K562 (cell line): ENCODE data around the gene XRCC3. TPM values are rescaled to one million over a fixed set of nuclear protein-coding genes. Genes with fewer than 3 reads are reported as not detected.

Experiments used
- ATAC-seq: fragments of 200-7000 bp; cut with Tn5 transposase; 3 replicates; pipeline ENCODE4 v1.9.1; 2020; ENCODE audit warnings: moderate library complexity
- BruUV-seq: library from RNA; stranded (reverse); fragments of 400-500 nt; replicated peaks from 2 replicates; lab custom pipeline; 2021; lab: Mats Ljungman, UMichigan
- CTCF ChIA-PET: fragments of 300-600 bp; formaldehyde crosslinking; extraction: SDS; loops from one replicate; lab custom pipeline; 2021; ENCODE audit warnings: low intra/inter-chr PET ratio; lab: Yijun Ruan, JAX
- POLR2A ChIA-PET: fragments of 300-600, 350-650 bp; sonication (Branson Sonifier 250); formaldehyde crosslinking; extraction: SDS; loops from one replicate; lab custom pipeline; 2021; ENCODE audit warnings: antibody characterized with exemption, inconsistent platforms; lab: Yijun Ruan, JAX
- DNase-seq, 4 experiments: peaks; one replicate each; pipeline versions ENCODE4 v3.0.0 to v3.0.0-alpha.2; 2011 to 2018; ENCODE audit warnings: low spot score in 3 of 4, mixed read lengths in 3 of 4; ENCODE audit errors: extremely low read depth in 1 of 4
- FAIRE-seq: peaks from 2 replicates; lab custom pipeline; 2011; peaks lifted over from hg19 to GRCh38; lab: Jason Lieb, UNC
- H2AFZ ChIP-seq: 2 replicates; pipeline ENCODE4 v1.6.0; 2011; ENCODE audit warnings: low read depth, low read length, control low read depth, inconsistent platforms
- H3K27ac ChIP-seq: fragments of 200-600 bp; 3 replicates; pipeline ENCODE4 v1.8.0; 2011; ENCODE audit warnings: low read depth, mild to moderate bottlenecking, control low read depth, inconsistent platforms, low read length, moderate library complexity, mixed read lengths; ENCODE audit errors: extremely low read depth
- H3K27me3 ChIP-seq, 2 experiments: fragments of 300-600 bp in 1 of 2; 2 replicates in 1 of 2; 3 replicates in 1 of 2; pipeline versions ENCODE4 v1.6.0 to v1.8.0; 2011; ENCODE audit warnings: inconsistent platforms in 2 of 2, low read length in 2 of 2, mild to moderate bottlenecking in 1 of 2, mixed read lengths in 1 of 2, moderate library complexity in 1 of 2; ENCODE audit not compliant: control insufficient read depth in 2 of 2, insufficient read depth in 2 of 2
- H3K36me3 ChIP-seq: fragments of 300-600 bp; 3 replicates; pipeline ENCODE4 v1.8.0; 2011; ENCODE audit warnings: mild to moderate bottlenecking, low read length, inconsistent platforms; ENCODE audit not compliant: control insufficient read depth, insufficient read depth
- H3K4me1 ChIP-seq, 2 experiments: fragments of 200-600 bp in 1 of 2; replicated peaks in 1 of 2; 2 replicates in 1 of 2; 3 replicates in 1 of 2; pipeline versions ENCODE4 v1.5.1 to v1.8.0; 2011; ENCODE audit warnings: inconsistent platforms in 2 of 2, low read length in 2 of 2, mild to moderate bottlenecking in 1 of 2, mixed read lengths in 1 of 2, moderate library complexity in 1 of 2; ENCODE audit not compliant: control insufficient read depth in 2 of 2, insufficient read depth in 2 of 2
- H3K4me2 ChIP-seq: 2 replicates; pipeline ENCODE4 v1.6.1; 2011; ENCODE audit warnings: low read length, control low read depth, inconsistent platforms, mixed read lengths; ENCODE audit not compliant: insufficient read depth
- H3K4me3 ChIP-seq: fragments of 200-600 bp; sonication (generic), shearing (Covaris generic); 2 replicates; pipeline ENCODE4 v1.5.1; 2016; ENCODE audit warnings: control low read depth, inconsistent platforms
- H3K79me2 ChIP-seq: fragments of 200-600 bp; 3 replicates; pipeline ENCODE4 v1.8.0; 2011; ENCODE audit warnings: low read length, inconsistent platforms; ENCODE audit not compliant: control insufficient read depth, insufficient read depth
- H3K9ac ChIP-seq, 2 experiments: 2 replicates each; pipeline versions ENCODE4 v1.6.0 to v1.6.1; 2011; ENCODE audit warnings: low read depth in 2 of 2, low read length in 2 of 2, control low read depth in 1 of 2, inconsistent platforms in 1 of 2, mild to moderate bottlenecking in 1 of 2, mixed read lengths in 1 of 2; ENCODE audit not compliant: insufficient read depth in 1 of 2
- H3K9me1 ChIP-seq: one replicate; pipeline ENCODE4 v1.6.0; 2011; ENCODE audit warnings: inconsistent platforms, mild to moderate bottlenecking, low read length, moderate library complexity; ENCODE audit not compliant: control insufficient read depth, insufficient read depth
- H3K9me3 ChIP-seq: replicated peaks from 2 replicates; pipeline ENCODE4 v1.5.1; 2011; ENCODE audit warnings: low read depth, low read length, inconsistent platforms; ENCODE audit not compliant: control insufficient read depth, insufficient read depth
- H4K20me1 ChIP-seq: replicated peaks from 2 replicates; pipeline ENCODE4 v1.6.1; 2011; ENCODE audit warnings: low read length, inconsistent platforms, mixed read lengths; ENCODE audit not compliant: control insufficient read depth, insufficient read depth
- BRF1 ChIP-seq: IDR thresholded peaks from 3 replicates; pipeline ENCODE4 v1.6.1; 2011; ENCODE audit warnings: borderline replicate concordance, mild to moderate bottlenecking; ENCODE audit not compliant: insufficient read length; ENCODE audit errors: extremely low read depth
- CCAR2 ChIP-seq: fragments of 200-400 bp; formaldehyde crosslinking; IDR thresholded peaks from 2 replicates; pipeline ENCODE4 v1.6.1; 2017; ENCODE audit warnings: mild to moderate bottlenecking, low read depth, low read length
- HEY1 ChIP-seq: fragments of 250-450 bp; sonication (Bioruptor Pico); IDR thresholded peaks from 2 replicates; pipeline ENCODE4 v1.5.0; 2020; ENCODE audit warnings: mild to moderate bottlenecking, moderate library complexity, borderline replicate concordance
- MTA1 ChIP-seq: fragments of 450-650 bp; IDR thresholded peaks from 2 replicates; pipeline ENCODE4 v1.6.1; 2017; ENCODE audit warnings: borderline replicate concordance
- SMAD1 ChIP-seq: fragments of 150-350 bp; IDR thresholded peaks from 2 replicates; pipeline ENCODE4 v1.6.1; 2014; ENCODE audit warnings: low read length, low read depth; ENCODE audit not compliant: partially characterized antibody
- SOX6 ChIP-seq: fragments of 450-650 bp; IDR thresholded peaks from 2 replicates; pipeline ENCODE4 v1.6.1; 2014; ENCODE audit warnings: mild to moderate bottlenecking
- ZSCAN32 ChIP-seq: fragments of 450-650 bp; formaldehyde crosslinking; IDR thresholded peaks from 2 replicates; pipeline ENCODE4 v1.4.0; 2020; ENCODE audit warnings: mild to moderate bottlenecking, moderate library complexity
- WGBS: fragments of 100-300 bp; shearing (Covaris generic); methylation state at CpG from one replicate; pipeline ENCODE4 v1.1.6; 2016; ENCODE audit warnings: low coverage, mixed read lengths; ENCODE audit not compliant: insufficient coverage; ENCODE audit errors: missing lambda C conversion rate; 5-methylcytosine and 5-hydroxymethylcytosine counted together
- in situ Hi-C: fragments of 300-500 bp; cut with MboI; formaldehyde crosslinking; loops from 4 replicates; pipeline ENCODE4 v1.15.0; 2018; ENCODE audit warnings: inconsistent platforms, mixed read lengths
- intact Hi-C: fragments of 100-400 bp; cut with micrococcal nuclease; formaldehyde crosslinking; loops from 2 replicates; pipeline ENCODE4 v1.14.2; 2022
- polyA plus RNA-seq, 8 experiments: library from polyadenylated mRNA; depleted of rRNA in 4 of 8; stranded (reverse) in 5 of 8; unstranded in 3 of 8; fragments of >200 nt; fragmentation: Nextera tagmentation in 2 of 8; fragmentation: Illumina TruSeq in 1 of 8; extraction: Ambion mirVana in 2 of 8; extraction: Trizol in 1 of 8; gene quantifications; 2 replicates each; pipeline versions ENCODE4 v1.2.1 to v1.2.3, GENCODE V29; 2011 to 2014; ENCODE audit warnings: inconsistent platforms in 1 of 8, missing spikeins in 1 of 8
- total RNA-seq, 7 experiments: library from RNA; depleted of rRNA in 6 of 7; stranded (reverse); fragments of >200 nt in 6 of 7; fragmentation: Illumina TruSeq in 2 of 7; extraction: Trizol in 2 of 7; gene quantifications; 2 replicates each; pipeline versions ENCODE4 v1.2.1 to v1.2.3, GENCODE V29; 2011 to 2021; ENCODE audit warnings: low replicate concordance in 1 of 7
- TF ChIP-seq, protein P1 (sequence below): fragments of 450-650 bp; formaldehyde crosslinking; IDR thresholded peaks from 2 replicates; pipeline ENCODE4 v1.4.0; 2020; ENCODE audit warnings: mild to moderate bottlenecking, moderate library complexity
- TF ChIP-seq, protein P2 (sequence below), 2 experiments: fragments of 450-650 bp; formaldehyde crosslinking in 1 of 2; IDR thresholded peaks; 2 replicates each; pipeline versions ENCODE4 v1.4.0 to v1.6.1; 2014 to 2020; ENCODE audit warnings: mild to moderate bottlenecking in 2 of 2, borderline replicate concordance in 1 of 2, low read depth in 1 of 2
- TF ChIP-seq, protein P3 (sequence below): sonication (generic); formaldehyde crosslinking; IDR thresholded peaks from 2 replicates; pipeline ENCODE4 v1.4.0; 2020; ENCODE audit warnings: mild to moderate bottlenecking, missing genetic modification reagents

XRCC3 gene
- total and polyA plus RNA-seq, 9 of the 15 experiments (the other 6 are each of a cell fraction or from before 2014, with no cell fraction given) = 0.34 to 59.3 (median 30.3) TPM

DNA sequence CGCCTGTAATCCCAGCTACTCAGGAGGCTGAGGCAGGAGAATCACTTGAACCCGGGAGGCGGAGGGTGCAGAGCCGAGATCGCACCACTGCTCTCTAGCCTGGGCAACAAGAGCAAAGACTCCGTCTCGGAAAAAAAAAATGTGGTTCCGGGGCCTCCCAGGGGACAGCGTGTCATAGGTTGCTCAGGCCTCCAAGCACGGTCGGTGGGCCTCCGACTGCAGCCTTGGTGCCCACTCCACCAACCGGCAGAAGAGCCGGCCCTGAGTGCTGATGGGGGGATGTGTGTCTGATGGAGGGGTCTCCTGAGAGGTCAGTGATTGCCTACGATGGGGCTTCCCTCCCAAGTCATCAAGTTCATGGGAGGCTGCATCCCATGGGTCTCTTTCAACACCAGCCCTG, 16.2 kb upstream of the XRCC3 start:
- ChIA-PET POLR2A (interaction anchor here (0.6 kb wide), 1 partner anchor 18 kb away, joined by 3 read pairs; no protein-coding TSS in a partner anchor), CTCF (no interaction called here)
- no peak for FAIRE-seq
- H3K9ac ChIP-seq = no peak overlapping the region
- H3K9me3 ChIP-seq = no peaks in the 10 kb centered on the region
- peaks cover 10 to 40% of the 10 kb centered on the region in 2 experiments; a peak in 4 of 5 replicates for H3K4me1 ChIP-seq
- H2AFZ ChIP-seq = no peak overlapping the region
- H3K79me2 ChIP-seq = no peaks in the 10 kb centered on the region
- peaks cover 52% of the 10 kb centered on the region; the same call in 2 of the 3 replicates for H3K36me3 ChIP-seq
- no peak for ATAC-seq
- H4K20me1 ChIP-seq = no peaks in the 10 kb centered on the region
- in situ Hi-C loops (no loop called here), intact Hi-C loops (no loop called here)
- H3K27ac ChIP-seq = no peak overlapping the region
- no peaks in the 10 kb centered on the region for H3K27me3 ChIP-seq
- H3K4me3 ChIP-seq = no peak overlapping the region
- BruUV-seq = no TSS peak
- no peak for DNase-seq
- H3K4me2 ChIP-seq = no peak overlapping the region
- 93% methylated on average over 11 of the region's 15 CpGs for WGBS
- no peaks in the 10 kb centered on the region for H3K9me1 ChIP-seq
- TF ChIP-seq, protein P1, sequence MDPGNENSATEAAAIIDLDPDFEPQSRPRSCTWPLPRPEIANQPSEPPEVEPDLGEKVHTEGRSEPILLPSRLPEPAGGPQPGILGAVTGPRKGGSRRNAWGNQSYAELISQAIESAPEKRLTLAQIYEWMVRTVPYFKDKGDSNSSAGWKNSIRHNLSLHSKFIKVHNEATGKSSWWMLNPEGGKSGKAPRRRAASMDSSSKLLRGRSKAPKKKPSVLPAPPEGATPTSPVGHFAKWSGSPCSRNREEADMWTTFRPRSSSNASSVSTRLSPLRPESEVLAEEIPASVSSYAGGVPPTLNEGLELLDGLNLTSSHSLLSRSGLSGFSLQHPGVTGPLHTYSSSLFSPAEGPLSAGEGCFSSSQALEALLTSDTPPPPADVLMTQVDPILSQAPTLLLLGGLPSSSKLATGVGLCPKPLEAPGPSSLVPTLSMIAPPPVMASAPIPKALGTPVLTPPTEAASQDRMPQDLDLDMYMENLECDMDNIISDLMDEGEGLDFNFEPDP (CRISPR knock-in tag) = no peak
- no peak for TF ChIP-seq HEY1 (CRISPR knock-in tag)
- TF ChIP-seq SOX6 = no peak
- TF ChIP-seq, protein P2, sequence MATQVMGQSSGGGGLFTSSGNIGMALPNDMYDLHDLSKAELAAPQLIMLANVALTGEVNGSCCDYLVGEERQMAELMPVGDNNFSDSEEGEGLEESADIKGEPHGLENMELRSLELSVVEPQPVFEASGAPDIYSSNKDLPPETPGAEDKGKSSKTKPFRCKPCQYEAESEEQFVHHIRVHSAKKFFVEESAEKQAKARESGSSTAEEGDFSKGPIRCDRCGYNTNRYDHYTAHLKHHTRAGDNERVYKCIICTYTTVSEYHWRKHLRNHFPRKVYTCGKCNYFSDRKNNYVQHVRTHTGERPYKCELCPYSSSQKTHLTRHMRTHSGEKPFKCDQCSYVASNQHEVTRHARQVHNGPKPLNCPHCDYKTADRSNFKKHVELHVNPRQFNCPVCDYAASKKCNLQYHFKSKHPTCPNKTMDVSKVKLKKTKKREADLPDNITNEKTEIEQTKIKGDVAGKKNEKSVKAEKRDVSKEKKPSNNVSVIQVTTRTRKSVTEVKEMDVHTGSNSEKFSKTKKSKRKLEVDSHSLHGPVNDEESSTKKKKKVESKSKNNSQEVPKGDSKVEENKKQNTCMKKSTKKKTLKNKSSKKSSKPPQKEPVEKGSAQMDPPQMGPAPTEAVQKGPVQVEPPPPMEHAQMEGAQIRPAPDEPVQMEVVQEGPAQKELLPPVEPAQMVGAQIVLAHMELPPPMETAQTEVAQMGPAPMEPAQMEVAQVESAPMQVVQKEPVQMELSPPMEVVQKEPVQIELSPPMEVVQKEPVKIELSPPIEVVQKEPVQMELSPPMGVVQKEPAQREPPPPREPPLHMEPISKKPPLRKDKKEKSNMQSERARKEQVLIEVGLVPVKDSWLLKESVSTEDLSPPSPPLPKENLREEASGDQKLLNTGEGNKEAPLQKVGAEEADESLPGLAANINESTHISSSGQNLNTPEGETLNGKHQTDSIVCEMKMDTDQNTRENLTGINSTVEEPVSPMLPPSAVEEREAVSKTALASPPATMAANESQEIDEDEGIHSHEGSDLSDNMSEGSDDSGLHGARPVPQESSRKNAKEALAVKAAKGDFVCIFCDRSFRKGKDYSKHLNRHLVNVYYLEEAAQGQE (IDR thresholded peaks at IDR 0.05; ENCODE audit: borderline replicate concordance) = no peak
- TF ChIP-seq, protein P2 (CRISPR knock-in tag; IDR thresholded peaks at IDR 0.05; ENCODE audit: low read depth) = no peak
- TF ChIP-seq MTA1 = no peak
- TF ChIP-seq, protein P3, sequence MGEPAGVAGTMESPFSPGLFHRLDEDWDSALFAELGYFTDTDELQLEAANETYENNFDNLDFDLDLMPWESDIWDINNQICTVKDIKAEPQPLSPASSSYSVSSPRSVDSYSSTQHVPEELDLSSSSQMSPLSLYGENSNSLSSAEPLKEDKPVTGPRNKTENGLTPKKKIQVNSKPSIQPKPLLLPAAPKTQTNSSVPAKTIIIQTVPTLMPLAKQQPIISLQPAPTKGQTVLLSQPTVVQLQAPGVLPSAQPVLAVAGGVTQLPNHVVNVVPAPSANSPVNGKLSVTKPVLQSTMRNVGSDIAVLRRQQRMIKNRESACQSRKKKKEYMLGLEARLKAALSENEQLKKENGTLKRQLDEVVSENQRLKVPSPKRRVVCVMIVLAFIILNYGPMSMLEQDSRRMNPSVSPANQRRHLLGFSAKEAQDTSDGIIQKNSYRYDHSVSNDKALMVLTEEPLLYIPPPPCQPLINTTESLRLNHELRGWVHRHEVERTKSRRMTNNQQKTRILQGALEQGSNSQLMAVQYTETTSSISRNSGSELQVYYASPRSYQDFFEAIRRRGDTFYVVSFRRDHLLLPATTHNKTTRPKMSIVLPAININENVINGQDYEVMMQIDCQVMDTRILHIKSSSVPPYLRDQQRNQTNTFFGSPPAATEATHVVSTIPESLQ (CRISPR knock-in tag) = no peak
- TF ChIP-seq CCAR2 = no peak
- no peak for TF ChIP-seq BRF1
- no peak for TF ChIP-seq ZSCAN32 (CRISPR knock-in tag)
- no peak for TF ChIP-seq SMAD1
